ENCODE data around the gene TSPAN32.

DNA sequence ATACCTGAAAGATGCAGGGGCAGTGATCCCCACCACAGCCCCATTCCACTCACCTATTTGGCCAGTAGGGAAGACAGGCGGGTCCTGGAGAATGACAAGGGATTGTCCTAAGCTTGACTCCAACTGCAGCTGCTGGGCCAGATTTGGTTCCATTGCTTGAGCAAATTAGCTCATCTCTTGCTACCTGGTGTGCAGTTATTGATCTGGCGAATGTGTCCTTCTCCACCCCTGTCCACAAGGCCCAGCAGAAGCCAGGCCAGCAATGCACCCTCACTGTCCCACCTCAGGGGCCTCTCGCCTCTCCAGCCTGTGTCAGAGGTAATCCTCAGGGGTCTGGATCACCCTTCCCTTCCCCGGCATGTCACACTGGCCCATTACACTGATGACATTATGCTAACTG is 23.3 kb downstream of the TSPAN32 start:
- TF ChIP-seq ZSCAN29 (IDR thresholded peaks at IDR 0.05) = no peak
- TF ChIP-seq, protein P1, sequence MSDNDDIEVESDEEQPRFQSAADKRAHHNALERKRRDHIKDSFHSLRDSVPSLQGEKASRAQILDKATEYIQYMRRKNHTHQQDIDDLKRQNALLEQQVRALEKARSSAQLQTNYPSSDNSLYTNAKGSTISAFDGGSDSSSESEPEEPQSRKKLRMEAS (IDR thresholded peaks at IDR 0.05; ENCODE audit: low read depth, low read length) = no peak
- no peak for TF ChIP-seq EP300 (IDR thresholded peaks at IDR 0.05; ENCODE audit: borderline replicate concordance in 1 of 2, control insufficient read depth in 1 of 2, low read depth in 2 of 2, low read length in 2 of 2)
- TF ChIP-seq, protein P2, sequence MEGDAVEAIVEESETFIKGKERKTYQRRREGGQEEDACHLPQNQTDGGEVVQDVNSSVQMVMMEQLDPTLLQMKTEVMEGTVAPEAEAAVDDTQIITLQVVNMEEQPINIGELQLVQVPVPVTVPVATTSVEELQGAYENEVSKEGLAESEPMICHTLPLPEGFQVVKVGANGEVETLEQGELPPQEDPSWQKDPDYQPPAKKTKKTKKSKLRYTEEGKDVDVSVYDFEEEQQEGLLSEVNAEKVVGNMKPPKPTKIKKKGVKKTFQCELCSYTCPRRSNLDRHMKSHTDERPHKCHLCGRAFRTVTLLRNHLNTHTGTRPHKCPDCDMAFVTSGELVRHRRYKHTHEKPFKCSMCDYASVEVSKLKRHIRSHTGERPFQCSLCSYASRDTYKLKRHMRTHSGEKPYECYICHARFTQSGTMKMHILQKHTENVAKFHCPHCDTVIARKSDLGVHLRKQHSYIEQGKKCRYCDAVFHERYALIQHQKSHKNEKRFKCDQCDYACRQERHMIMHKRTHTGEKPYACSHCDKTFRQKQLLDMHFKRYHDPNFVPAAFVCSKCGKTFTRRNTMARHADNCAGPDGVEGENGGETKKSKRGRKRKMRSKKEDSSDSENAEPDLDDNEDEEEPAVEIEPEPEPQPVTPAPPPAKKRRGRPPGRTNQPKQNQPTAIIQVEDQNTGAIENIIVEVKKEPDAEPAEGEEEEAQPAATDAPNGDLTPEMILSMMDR (IDR thresholded peaks at IDR 0.05 in 2 of 3, conservative IDR thresholded peaks at IDR 0.05 in 1 of 3; ENCODE audit: control insufficient read depth in 2 of 3, extremely low read depth in 1 of 3, insufficient read depth in 1 of 3, low read depth in 3 of 3, low read length in 3 of 3) = no peak
- no peak for TF ChIP-seq POLR2AphosphoS5 (IDR thresholded peaks at IDR 0.05; ENCODE audit: low read length)
- TF ChIP-seq SIN3A (IDR thresholded peaks at IDR 0.05; ENCODE audit: low read depth, low read length) = no peak
- TF ChIP-seq TCF12 (IDR thresholded peaks at IDR 0.05; ENCODE audit: low read depth, low read length) = no peak
- TF ChIP-seq BHLHE40 (IDR thresholded peaks at IDR 0.05; ENCODE audit: borderline replicate concordance in 1 of 2, low read depth in 2 of 2, low read length in 1 of 2) = no peak
- TF ChIP-seq, protein P3, sequence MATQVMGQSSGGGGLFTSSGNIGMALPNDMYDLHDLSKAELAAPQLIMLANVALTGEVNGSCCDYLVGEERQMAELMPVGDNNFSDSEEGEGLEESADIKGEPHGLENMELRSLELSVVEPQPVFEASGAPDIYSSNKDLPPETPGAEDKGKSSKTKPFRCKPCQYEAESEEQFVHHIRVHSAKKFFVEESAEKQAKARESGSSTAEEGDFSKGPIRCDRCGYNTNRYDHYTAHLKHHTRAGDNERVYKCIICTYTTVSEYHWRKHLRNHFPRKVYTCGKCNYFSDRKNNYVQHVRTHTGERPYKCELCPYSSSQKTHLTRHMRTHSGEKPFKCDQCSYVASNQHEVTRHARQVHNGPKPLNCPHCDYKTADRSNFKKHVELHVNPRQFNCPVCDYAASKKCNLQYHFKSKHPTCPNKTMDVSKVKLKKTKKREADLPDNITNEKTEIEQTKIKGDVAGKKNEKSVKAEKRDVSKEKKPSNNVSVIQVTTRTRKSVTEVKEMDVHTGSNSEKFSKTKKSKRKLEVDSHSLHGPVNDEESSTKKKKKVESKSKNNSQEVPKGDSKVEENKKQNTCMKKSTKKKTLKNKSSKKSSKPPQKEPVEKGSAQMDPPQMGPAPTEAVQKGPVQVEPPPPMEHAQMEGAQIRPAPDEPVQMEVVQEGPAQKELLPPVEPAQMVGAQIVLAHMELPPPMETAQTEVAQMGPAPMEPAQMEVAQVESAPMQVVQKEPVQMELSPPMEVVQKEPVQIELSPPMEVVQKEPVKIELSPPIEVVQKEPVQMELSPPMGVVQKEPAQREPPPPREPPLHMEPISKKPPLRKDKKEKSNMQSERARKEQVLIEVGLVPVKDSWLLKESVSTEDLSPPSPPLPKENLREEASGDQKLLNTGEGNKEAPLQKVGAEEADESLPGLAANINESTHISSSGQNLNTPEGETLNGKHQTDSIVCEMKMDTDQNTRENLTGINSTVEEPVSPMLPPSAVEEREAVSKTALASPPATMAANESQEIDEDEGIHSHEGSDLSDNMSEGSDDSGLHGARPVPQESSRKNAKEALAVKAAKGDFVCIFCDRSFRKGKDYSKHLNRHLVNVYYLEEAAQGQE (IDR thresholded peaks at IDR 0.05; ENCODE audit: low read depth, low read length) = no peak

Data from GM12878 (cell line).